DMS79 treated with DMSO at 0.1 percent for 48 hours (cell line): ENCODE data around the gene ZNF367.

ENCODE experiments used
- DNase-seq: peaks from one replicate; lab custom pipeline; 2025; lab: John Stamatoyannopoulos, UW

ZNF367 gene

GRCh38 chr9:96418083-96418919 lies at the start of gene ZNF367:
Gene ZNF367, minus strand, starts transcription at chr9:96418370. Its CDS starts 338 bp downstream, at chr9:96418032.
- peak; percentile 85 for DNase-seq

- no peak for DNase-seq
These were observed 49.6 kb upstream of the ZNF367 start for GRCh38 chr9:96467784-96468183.

- no peak for DNase-seq
These were observed 46.3 kb upstream of the ZNF367 start for GRCh38 chr9:96464426-96464825.

- DNase-seq, result no peak
These were observed 44.4 kb upstream of the ZNF367 start for GRCh38 chr9:96462541-96462940.

GRCh38 chr9:96461336-96461735 lies 43.2 kb upstream of the ZNF367 start:
- no peak for DNase-seq

GRCh38 chr9:96460882-96461281 lies 42.7 kb upstream of the ZNF367 start:
- no peak for DNase-seq

GRCh38 chr9:96460470-96460869 lies 42.3 kb upstream of the ZNF367 start:
- DNase-seq, result no peak

- no peak for DNase-seq
These were observed 41.3 kb upstream of the ZNF367 start for GRCh38 chr9:96459268-96460007.

GRCh38 chr9:96458226-96458625 lies 40.1 kb upstream of the ZNF367 start:
- no peak for DNase-seq

GRCh38 chr9:96457266-96457665 lies 39.1 kb upstream of the ZNF367 start:
- no peak for DNase-seq

- no peak for DNase-seq
These were observed 35.5 kb upstream of the ZNF367 start for GRCh38 chr9:96453625-96454024.

- no peak for DNase-seq
These were observed 32.7 kb upstream of the ZNF367 start for GRCh38 chr9:96450613-96451528.

- DNase-seq, result peak; percentile 67
These were observed 31.9 kb upstream of the ZNF367 start, which contains the start of gene HABP4 for GRCh38 chr9:96449845-96450612. Gene HABP4, plus strand, starts transcription at chr9:96450169. Its CDS starts 111 bp downstream, at chr9:96450280.

- no peak for DNase-seq
These were observed 31.3 kb upstream of the ZNF367 start for GRCh38 chr9:96449523-96449844.

GRCh38 chr9:96448546-96449170 lies 30.5 kb upstream of the ZNF367 start:
- no peak for DNase-seq

- DNase-seq, result no peak
These were observed 29.2 kb upstream of the ZNF367 start for GRCh38 chr9:96447406-96447805.

- DNase-seq, result no peak
These were observed 24.3 kb upstream of the ZNF367 start for GRCh38 chr9:96442491-96442890.

- DNase-seq, result no peak
These were observed 23.8 kb upstream of the ZNF367 start for GRCh38 chr9:96441798-96442445.

- DNase-seq, result no peak
These were observed 22.6 kb upstream of the ZNF367 start for GRCh38 chr9:96440671-96441199.

- no peak for DNase-seq
These were observed 19.3 kb upstream of the ZNF367 start for GRCh38 chr9:96437454-96437853.
